ENCODE results near the gene PAX6. TPM values are rescaled to one million over a fixed set of nuclear protein-coding genes. Genes with fewer than 3 reads are reported as not detected.

Gene PAX6
- total and polyA plus RNA-seq, 2 of the 4 experiments (the other 2 are of a cell fraction), result not detected

DNA sequence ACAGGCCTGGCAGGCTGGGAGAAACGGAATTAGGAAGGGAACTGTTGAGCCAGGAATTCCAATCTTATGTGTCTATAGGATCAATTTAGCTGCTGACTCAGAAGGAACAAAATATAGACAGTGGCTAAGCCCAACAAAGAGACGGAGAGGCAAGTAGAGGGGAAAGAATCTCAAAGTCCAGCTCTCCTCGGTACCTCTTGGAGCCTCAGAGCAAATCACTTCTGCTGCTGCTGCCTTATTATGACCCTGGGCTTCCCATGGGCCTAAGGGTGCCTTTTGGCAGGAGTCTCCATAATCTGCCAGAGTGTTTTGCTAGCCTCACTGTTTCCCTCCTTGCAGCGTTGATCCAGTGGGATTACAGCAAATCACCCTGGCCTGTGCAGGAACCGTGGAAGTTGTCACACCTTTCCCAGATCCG is 31.7 kb downstream of the PAX6 start:
- WGBS, 2 experiments (ENCODE audit: extremely low coverage in 2 of 2, insufficient read length in 1 of 2), result 21% methylated on average over 3 of the region's 6 CpGs; no CpG with 5 or more reads in 1 of the 2 experiments
- no peak overlapping the region for H3K27ac ChIP-seq (ENCODE audit: insufficient read depth, low read length)
- H3K23ac ChIP-seq (ENCODE audit: low read depth, low read length), result peak overlapping the region; percentile 72
- peak overlapping the region; percentile 56 for H3K14ac ChIP-seq (replicated peaks; ENCODE audit: low read depth, low read length)
- H2BK15ac ChIP-seq (ENCODE audit: low read depth, low read length), result peak overlapping the region; percentile 86; the same call in 1 of the 3 replicates
- no peak overlapping the region for H3K4me3 ChIP-seq (ENCODE audit: insufficient read depth, low read depth, low read length)
- H2AK9ac ChIP-seq (replicated peaks; ENCODE audit: low read depth, low read length, poor library complexity), result peak overlapping the region; percentile 65
- no peak overlapping the region for H2BK5ac ChIP-seq (ENCODE audit: low read depth, low read length, poor library complexity, severe bottlenecking)
- no peak overlapping the region for H3K4me2 ChIP-seq (ENCODE audit: low read depth, low read length)
- peak overlapping the region in 1 of 2 experiments; percentile 51; a peak in 1 of 4 replicates for H4K8ac ChIP-seq (ENCODE audit: low read depth in 2 of 2, low read length in 2 of 2)
- peaks cover 3% of the 10 kb centered on the region for H3K4me1 ChIP-seq (ENCODE audit: control insufficient read depth, insufficient read depth, low read length)
- H3K9ac ChIP-seq (ENCODE audit: low read depth, low read length), result no peak overlapping the region
- no peaks in the 10 kb centered on the region for H3K9me3 ChIP-seq (ENCODE audit: control insufficient read depth, insufficient read depth, low read length)
- H3K36me3 ChIP-seq (ENCODE audit: control insufficient read depth, insufficient read depth, low read length), result no peaks in the 10 kb centered on the region
- dilution Hi-C loops (cut with HindIII; ENCODE audit: low sequenced_read_pairs, unreplicated experiment), result no loop called here
- peak overlapping the region; percentile 50; the same call in 1 of the 2 replicates for H4K91ac ChIP-seq (ENCODE audit: insufficient read depth, low read depth, low read length)
- intact Hi-C loops (cut with micrococcal nuclease), result no loop called here
- peak overlapping the region; percentile 81 for H3K4ac ChIP-seq (ENCODE audit: low read depth, low read length)
- TF ChIP-seq, protein P1, sequence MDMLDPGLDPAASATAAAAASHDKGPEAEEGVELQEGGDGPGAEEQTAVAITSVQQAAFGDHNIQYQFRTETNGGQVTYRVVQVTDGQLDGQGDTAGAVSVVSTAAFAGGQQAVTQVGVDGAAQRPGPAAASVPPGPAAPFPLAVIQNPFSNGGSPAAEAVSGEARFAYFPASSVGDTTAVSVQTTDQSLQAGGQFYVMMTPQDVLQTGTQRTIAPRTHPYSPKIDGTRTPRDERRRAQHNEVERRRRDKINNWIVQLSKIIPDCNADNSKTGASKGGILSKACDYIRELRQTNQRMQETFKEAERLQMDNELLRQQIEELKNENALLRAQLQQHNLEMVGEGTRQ (IDR thresholded peaks at IDR 0.05; ENCODE audit: low read depth, low read length), result no peak
- TF ChIP-seq MXI1 (IDR thresholded peaks at IDR 0.05; ENCODE audit: borderline replicate concordance, low read depth, low read length), result no peak
- TF ChIP-seq SMC3 (IDR thresholded peaks at IDR 0.05; ENCODE audit: low read depth, low read length), result no peak
- TF ChIP-seq RAD21 (IDR thresholded peaks at IDR 0.05; ENCODE audit: low read length), result no peak
- TF ChIP-seq FOS (IDR thresholded peaks at IDR 0.05; ENCODE audit: low read depth, low read length), result peak; percentile 39; the same call in 1 of the 2 replicates
- TF ChIP-seq, protein P2, sequence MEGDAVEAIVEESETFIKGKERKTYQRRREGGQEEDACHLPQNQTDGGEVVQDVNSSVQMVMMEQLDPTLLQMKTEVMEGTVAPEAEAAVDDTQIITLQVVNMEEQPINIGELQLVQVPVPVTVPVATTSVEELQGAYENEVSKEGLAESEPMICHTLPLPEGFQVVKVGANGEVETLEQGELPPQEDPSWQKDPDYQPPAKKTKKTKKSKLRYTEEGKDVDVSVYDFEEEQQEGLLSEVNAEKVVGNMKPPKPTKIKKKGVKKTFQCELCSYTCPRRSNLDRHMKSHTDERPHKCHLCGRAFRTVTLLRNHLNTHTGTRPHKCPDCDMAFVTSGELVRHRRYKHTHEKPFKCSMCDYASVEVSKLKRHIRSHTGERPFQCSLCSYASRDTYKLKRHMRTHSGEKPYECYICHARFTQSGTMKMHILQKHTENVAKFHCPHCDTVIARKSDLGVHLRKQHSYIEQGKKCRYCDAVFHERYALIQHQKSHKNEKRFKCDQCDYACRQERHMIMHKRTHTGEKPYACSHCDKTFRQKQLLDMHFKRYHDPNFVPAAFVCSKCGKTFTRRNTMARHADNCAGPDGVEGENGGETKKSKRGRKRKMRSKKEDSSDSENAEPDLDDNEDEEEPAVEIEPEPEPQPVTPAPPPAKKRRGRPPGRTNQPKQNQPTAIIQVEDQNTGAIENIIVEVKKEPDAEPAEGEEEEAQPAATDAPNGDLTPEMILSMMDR (conservative IDR thresholded peaks at IDR 0.05; ENCODE audit: low read depth, low read length), result no peak
- TF ChIP-seq CHD1 (IDR thresholded peaks at IDR 0.05; ENCODE audit: low read depth, low read length), result no peak
- TF ChIP-seq POLR2A (IDR thresholded peaks at IDR 0.05; ENCODE audit: low read depth, low read length), result no peak
- no peak for TF ChIP-seq CEBPB (IDR thresholded peaks at IDR 0.05; ENCODE audit: low read depth, low read length)
- TF ChIP-seq RFX5 (IDR thresholded peaks at IDR 0.05; ENCODE audit: low read depth, low read length), result no peak
- no peak for TF ChIP-seq NFE2L2 (IDR thresholded peaks at IDR 0.05; ENCODE audit: low read depth, low read length)
- no peak for TF ChIP-seq RCOR1 (IDR thresholded peaks at IDR 0.05; ENCODE audit: insufficient replicate concordance, low read length)
- TF ChIP-seq MAZ (IDR thresholded peaks at IDR 0.05; ENCODE audit: borderline replicate concordance, low read depth, low read length), result no peak
- TF ChIP-seq MAFK (IDR thresholded peaks at IDR 0.05; ENCODE audit: low read depth, low read length), result peak; percentile 31; the same call in 1 of the 2 replicates
- TF ChIP-seq, protein P3, sequence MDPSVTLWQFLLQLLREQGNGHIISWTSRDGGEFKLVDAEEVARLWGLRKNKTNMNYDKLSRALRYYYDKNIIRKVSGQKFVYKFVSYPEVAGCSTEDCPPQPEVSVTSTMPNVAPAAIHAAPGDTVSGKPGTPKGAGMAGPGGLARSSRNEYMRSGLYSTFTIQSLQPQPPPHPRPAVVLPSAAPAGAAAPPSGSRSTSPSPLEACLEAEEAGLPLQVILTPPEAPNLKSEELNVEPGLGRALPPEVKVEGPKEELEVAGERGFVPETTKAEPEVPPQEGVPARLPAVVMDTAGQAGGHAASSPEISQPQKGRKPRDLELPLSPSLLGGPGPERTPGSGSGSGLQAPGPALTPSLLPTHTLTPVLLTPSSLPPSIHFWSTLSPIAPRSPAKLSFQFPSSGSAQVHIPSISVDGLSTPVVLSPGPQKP (IDR thresholded peaks at IDR 0.05; ENCODE audit: borderline replicate concordance, low read depth, low read length), result no peak
- H2AFZ ChIP-seq (replicated peaks; ENCODE audit: low read length, poor library complexity), result peak overlapping the region; percentile 89
- DNase-seq, result peak; percentile 83
- H2BK20ac ChIP-seq (ENCODE audit: low read depth, low read length), result peak overlapping the region; percentile 27; the same call in 1 of the 2 replicates
- H3K18ac ChIP-seq (ENCODE audit: low read depth, low read length), result no peak overlapping the region
- ATAC-seq (ENCODE audit: low read depth), result peak; percentile 95
- H3K56ac ChIP-seq (ENCODE audit: extremely low read depth, insufficient read depth, low read length), result no peak overlapping the region
- H4K20me1 ChIP-seq (ENCODE audit: insufficient read depth, low read length), result no peaks in the 10 kb centered on the region
- CTCF ChIA-PET, result interaction anchor here (0.7 kb wide), 1 partner anchor 12 kb away, joined by 3 read pairs; no protein-coding TSS in a partner anchor
- no TSS peak for BruUV-seq (replicated peaks)
- H2BK120ac ChIP-seq (ENCODE audit: low read depth, low read length), result peak overlapping the region; percentile 71
- POLR2A ChIA-PET (ENCODE audit: unreplicated experiment), result no interaction called here
- in situ Hi-C loops (cut with MboI; ENCODE audit: low sequenced_read_pairs), result no loop called here
- H3K27me3 ChIP-seq (ENCODE audit: control insufficient read depth, insufficient read depth, low read length), result no peaks in the 10 kb centered on the region
- H4K5ac ChIP-seq (ENCODE audit: low read depth, low read length), result no peak overlapping the region
- H3K79me1 ChIP-seq (ENCODE audit: low read depth in 1 of 2, low read length in 2 of 2), result no peaks in the 10 kb centered on the region
- H3K9me1 ChIP-seq (ENCODE audit: insufficient read depth, low read length), result peaks cover 5% of the 10 kb centered on the region; the same call in 1 of the 2 replicates
- H2AK5ac ChIP-seq (ENCODE audit: low read depth, low read length), result no peak overlapping the region; the same call in 1 of the 2 replicates

Data from IMR-90 (cell line).